Bone marrow (tissue), 2 donors: Measurements from ENCODE around the gene BEAN1.
"Not testable (repeated sequence)": the region's sequence is repeated elsewhere in the genome, so short reads cannot be mapped to it uniquely, and the experiment has no call there.

Experiments used
- DNase-seq, 2 donors: peaks; one replicate each; lab custom pipeline; 2025; lab: John Stamatoyannopoulos, UW

BEAN1 gene

DNA sequence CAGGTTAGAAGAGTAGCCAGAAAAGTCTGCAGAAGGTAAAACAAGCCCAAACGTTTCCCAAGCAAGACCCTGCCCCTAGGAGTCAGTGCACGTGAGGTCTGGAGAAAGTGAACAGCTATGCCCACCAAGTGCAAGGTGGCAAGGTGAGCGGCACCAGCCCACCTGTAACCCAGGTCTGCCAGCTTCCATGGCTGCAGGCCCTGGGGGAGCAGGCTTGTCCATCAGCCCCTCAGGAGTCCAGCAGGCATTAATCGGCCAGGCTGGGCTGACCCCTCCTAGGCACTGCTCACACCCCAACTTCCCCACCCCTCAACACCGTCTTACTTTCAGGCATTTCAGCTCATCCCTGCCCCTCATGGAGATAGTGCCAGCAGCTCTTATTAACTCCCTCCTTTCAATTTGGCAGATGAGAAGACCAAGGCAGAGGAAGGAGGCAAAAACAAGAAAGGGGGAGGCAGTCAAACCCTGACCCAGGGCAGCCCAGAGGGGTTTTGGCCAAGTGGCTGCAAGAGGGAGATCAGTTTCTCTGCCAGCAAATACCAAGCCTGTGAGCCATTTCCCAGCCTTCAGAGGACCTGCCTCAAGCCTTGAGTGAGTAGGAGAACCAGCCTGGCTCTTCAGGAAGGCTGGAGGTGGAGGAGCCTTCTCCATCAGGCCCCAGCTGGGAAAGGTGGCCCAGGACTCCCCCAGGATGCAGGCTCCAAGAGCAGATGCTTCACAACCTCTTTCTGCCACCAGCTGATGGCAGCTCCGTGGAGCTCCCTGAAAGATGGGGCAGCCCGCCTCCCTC is 14.7 kb downstream of the BEAN1 start:
- no peak for DNase-seq

DNA sequence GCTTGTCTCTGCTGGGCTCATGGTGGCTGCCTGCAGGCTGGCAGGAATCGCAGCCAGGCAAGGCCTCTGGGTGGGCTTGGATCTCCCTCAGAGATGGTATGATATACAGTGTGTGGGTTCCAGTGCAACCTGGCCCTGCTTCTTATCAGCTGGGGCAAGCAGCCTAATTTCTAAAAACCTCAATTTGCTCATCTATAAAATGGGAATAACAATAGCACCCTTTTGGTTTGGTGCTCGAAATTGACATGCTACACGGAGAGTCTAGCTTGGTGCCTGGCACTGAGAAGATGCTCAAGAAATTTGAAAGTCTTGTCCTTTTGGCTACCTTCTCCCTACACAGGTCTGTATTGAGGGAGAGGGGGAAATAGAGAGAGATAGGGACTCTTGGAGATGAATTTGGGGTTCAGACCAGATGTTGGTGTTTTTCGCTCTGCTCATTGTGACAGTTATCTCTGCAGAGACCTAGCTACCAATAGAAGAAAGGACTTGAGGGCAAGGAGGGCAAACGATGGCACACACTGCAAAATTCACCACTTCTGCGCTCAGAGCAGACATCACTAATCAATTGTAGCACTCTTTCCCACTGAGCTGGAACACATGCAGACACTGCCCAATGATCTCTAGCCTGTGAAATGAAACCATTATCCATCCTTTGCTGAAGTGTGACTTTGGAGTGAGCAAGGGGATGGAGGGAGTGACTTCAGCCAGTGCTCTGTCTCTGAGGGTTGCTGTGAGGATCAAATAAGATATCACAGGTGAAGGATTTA is 15.6 kb downstream of the BEAN1 start:
- no peak for DNase-seq

DNA sequence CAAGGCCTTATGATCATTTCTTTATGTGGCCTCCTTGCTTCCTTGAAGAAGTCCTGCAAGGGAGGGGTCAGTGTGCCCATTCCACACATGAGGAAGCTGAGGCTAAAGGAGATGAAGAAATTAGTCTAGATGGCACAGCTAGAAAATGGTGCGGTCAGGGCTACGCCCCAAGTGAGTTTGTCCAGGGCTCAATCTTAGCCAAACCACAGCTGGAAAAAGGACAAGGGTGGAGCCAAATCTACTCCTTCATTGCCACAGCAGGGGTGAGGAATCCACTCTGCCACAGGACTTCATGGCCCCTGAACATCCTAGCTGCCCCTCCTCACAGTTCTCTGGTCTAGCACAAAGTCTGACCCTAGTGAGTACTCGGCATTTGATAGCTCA is 16.2 kb downstream of the BEAN1 start:
- DNase-seq, result no peak

GRCh38 chr16:66444049-66444481 is 17.0 kb downstream of the BEAN1 start:
- DNase-seq, result no peak

GRCh38 chr16:66446737-66447136 is 19.6 kb downstream of the BEAN1 start:
- DNase-seq, result no peak

GRCh38 chr16:66447491-66447890 is 20.4 kb downstream of the BEAN1 start:
- no peak for DNase-seq

DNA sequence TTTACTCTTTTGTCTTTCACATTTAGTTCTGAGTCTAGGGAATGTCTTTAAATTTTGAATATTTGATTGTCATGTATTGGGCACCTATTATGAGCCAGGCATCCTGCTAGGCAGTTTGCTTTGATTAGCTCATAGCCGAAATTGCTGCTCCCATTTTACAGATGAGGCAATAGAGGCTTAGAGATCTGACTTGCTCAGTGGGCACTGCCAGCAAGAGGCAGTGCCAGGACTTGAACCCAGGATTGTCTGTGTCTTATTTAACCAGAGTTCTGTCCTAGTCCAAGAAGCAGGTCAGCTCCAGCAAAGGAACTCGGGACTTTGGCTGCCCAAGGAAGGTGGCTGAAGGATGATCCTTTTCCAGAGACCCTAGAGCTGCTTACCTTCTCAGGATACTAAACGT is 24.5 kb downstream of the BEAN1 start:
- no peak for DNase-seq

DNA sequence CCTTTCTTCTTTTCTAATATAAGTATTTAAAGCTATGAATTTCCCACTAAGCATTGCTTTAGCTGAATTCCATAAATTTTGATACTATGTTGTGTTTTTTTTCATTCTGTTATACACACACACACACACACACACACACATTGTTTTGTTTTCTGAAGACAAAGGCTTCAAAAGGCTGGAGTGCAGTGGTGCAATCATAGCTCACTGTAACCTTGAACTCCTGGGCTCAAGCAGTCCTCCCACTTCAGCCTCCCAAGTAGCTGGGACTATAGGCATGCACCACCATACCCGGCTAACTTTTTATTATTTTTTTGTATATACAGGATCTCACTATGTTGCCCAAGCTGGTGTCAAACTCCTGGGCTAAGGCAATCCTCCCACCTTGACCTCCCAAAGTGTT is 26.1 kb downstream of the BEAN1 start:
- not testable (repeated sequence) for DNase-seq

DNA sequence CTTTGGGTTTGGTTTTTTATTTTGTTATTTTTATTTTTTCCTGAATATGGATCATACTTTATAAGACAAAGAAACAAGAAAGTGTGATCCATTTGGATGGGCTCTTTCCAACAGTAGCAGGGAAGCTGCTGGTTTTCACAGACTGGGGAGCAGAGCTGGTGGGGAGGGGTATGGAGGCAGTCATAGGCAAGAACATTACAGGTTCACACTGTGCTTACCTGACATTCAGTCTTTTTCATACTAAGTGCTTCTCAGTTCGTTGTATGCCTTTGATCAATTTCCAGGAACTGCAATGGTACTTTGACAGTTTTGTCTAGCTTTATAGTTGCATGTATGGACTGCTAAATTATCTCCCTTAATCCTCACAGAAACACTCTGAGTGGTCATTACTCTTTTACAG is 27.7 kb downstream of the BEAN1 start:
- DNase-seq, result no peak

GRCh38 chr16:66455970-66456369 is 28.9 kb downstream of the BEAN1 start:
- no peak for DNase-seq

DNA sequence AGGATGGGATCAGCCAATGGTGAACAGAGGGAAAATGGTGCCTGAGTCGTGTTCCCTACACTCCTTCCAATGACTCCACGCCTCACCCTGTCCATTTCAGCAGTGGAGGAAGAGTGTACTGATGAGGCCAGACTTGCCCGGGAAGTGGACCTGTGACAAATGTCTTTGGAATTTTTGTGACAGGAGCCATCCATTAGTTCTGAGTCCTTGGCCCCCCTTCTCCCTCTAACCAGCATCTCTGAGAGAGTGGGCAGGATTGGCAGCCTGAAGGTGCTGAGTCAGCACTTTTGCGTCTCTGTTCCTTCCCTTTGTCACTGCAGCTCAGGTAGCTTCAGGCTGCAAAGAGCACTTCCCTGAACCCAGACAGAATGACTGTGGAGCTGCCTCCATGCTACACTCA is 30.8 kb downstream of the BEAN1 start:
- DNase-seq, result no peak

DNA sequence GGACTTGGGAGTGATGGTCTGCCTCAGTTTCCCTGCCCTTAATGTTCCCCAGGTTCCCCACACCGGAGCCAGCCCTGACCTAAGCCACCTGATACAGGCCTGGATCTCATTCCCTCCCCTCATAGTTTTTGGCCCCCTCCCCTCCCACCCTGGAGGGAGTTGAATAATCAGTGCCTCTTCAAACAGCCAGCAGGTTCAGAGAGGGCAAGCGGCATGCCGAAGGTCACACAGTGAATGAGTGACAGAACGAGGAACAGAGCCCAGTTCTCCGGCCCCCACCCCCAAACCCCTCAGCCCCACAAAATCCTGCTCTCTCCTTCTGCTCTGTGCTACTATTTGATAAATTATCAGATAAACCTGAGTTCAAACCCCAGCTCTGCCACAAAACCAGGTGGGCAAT is 31.2 kb downstream of the BEAN1 start:
- no peak for DNase-seq

GRCh38 chr16:66458853-66459252 is 31.8 kb downstream of the BEAN1 start:
- no peak for DNase-seq

DNA sequence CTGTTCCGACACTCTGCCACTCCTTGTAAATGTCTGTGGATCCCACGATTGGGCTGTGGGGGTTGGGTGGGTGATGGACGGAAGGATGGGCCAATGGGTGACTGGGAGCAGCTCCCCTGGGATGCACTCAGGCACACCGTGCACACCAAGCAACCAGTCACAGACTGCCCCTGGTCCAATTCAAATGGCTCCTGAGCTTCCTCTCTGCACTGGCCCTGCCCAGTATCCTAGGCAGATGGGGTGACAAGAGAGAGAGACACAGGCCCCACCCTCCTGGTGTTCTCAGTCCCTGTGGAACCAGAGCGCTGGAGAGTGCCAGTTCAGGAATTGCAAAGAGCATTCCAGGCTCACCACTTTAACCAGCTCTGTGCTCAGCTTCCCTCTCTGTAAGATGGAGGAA is 32.8 kb downstream of the BEAN1 start:
- no peak for DNase-seq

DNA sequence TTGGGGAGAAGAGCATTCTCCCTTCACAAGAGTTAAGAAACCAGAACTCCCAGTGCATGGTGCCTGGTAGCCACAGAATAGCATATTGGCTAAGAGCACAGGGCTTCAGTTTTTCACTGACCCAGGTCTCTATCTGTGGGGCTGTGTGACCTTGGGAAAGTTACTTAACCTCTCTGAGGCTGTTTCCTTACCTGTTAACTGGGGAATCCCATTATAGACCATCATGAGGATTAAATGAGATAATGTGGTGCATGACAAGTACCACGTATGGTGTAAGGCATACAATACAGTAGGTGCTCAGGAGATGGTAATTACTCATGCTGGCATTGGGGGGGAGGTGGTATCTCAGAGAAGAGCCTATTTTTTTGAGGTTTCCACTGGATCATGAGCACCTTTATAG is 33.6 kb downstream of the BEAN1 start:
- DNase-seq, result no peak

- no peak for DNase-seq
These were observed 35.8 kb downstream of the BEAN1 start for GRCh38 chr16:66462912-66463311.

- not testable (repeated sequence) for DNase-seq
These were observed 38.9 kb downstream of the BEAN1 start for GRCh38 chr16:66465946-66466345.

- DNase-seq, result not testable (repeated sequence)
These were observed 39.5 kb downstream of the BEAN1 start for GRCh38 chr16:66466636-66467035.

DNA sequence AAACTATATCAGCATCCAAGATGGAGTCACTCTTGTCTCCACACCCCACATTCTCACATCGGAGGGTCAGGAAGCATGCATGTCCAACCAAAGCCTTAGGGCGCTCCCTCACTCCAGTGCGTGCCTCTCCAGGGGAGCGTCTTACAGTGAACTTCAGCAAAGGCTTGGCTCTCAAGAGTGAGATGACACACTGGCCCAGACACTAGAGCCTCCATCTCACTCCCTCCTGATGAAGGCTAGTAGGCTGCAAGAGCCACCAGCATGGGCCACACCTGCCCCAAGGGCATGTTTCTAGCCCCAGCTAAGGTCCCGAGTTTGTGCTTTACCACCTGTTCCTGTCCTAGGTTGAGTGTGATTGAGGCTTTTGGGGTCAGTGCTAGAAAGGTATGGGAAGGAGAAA is 40.5 kb downstream of the BEAN1 start:
- DNase-seq, result no peak

DNA sequence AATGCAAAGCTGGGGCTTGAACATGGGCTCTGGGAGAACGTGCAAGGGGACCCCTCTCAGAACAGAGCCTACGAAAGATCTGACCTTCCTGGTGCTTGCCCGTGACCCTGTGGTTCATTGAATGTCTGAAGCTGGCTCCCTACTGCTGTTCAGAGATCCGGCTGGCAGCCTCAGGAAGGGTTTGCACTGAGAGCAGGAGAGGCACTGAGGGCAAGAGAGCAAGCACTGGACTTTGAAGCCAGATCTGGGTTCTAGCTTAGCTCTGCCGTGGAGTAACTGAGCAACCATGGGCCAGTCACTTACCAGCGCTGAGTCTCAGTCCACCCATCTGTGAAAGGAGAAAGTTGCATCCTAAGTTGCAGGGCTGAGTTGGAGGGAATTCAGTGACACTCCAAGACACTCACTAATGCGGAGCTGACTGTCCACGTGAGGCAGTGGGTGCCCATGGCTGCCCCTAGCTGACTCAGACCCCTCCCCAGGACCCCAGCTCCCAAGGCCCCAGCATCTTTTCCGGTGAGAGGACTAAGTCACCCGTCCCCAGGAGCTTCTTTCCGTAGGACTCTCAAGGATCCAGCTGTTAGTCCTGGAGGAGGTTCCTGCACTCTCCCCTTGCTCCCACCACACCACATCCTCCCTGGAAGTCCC is 41.3 kb downstream of the BEAN1 start:
- DNase-seq, result no peak

DNA sequence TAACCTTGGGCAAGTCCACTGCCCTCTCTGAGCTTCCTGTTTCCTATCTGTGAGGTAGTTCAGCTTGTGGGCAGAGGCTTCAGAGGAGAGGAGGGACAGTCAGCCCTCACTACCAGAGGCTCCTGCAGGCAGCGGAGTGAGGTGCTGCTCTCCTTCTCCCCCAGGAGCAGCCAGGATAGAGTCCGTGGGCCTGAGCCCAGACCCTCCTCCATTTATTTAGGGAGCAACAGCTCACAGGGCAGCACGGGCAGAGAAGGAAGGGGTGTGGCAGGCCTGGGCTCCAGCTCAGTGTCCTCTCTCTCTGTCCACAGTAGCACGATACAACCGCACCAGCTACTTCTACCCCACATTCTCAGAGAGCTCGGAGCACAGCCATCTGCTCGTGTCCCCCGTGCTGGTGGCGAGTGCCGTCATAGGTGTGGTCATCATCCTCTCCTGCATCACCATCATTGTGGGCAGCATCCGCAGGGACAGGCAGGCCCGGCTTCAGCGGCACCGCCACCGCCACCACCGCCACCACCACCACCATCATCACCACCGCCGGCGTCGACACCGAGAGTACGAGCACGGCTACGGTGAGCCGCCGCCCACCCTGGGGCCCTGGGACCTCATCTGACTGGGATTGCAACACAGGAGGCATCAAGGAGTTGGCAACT is 42.3 kb downstream of the BEAN1 start:
- DNase-seq, result no peak

DNA sequence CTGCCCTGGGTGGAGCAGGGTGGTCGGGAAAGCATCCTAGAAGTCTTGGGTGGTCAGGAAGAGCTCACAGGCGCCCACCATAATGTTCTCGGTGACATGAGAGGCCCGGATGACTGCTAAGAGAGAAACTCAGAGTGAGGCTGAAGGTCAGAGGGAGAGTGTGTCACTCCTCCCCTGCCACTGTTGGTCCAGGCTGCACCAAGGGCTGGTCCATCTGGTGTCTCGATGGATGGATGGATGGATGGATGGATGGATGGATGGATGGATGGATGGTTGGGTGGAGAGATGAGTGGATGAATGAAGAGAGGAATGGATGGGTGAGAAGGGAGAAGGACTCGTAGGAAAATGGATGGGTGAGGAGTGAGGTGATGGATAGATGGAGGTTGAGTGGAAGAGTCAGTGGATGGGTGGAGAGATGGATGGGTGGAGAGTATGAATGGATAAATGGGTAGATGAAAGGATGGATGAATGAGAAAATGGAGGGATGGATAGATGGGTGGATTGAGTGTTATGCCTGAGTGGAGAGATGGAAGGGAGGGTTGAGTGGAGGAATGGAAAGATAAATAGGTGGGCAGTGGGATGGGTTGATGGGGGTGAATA is 43.0 kb downstream of the BEAN1 start:
- no peak for DNase-seq
